ENCODE results near the gene CETN2.

- TF ChIP-seq CTCF (IDR thresholded peaks at IDR 0.05) (no peak), POLR2A (IDR thresholded peaks at IDR 0.05) (no peak)
These were observed 2.8 kb upstream of the CETN2 start for GRCh38 chrX:152833378-152833777.

Measured in adrenal gland (tissue), 5 donors.